ENCODE measurements around the gene CLMN.
A peak's percentile ranks its signal among the peaks of the same experiment; 100 is the strongest.

Gene CLMN

GRCh38 chr14:95319312-95320077, at the start of gene CLMN:
CLMN (minus strand) TSS chr14:95319908; CDS start chr14:95319792, 116 bp downstream.
- peak; percentile 65 for DNase-seq (ENCODE audit: low read depth, low spot score)

GRCh38 chr14:95365401-95365800, 45.7 kb upstream of the CLMN start:
- peak; percentile 17 for DNase-seq (ENCODE audit: low read depth, low spot score)

GRCh38 chr14:95364481-95365209, 44.9 kb upstream of the CLMN start:
- DNase-seq (ENCODE audit: low read depth, low spot score) = no peak

GRCh38 chr14:95363468-95363954, 43.8 kb upstream of the CLMN start:
- DNase-seq (ENCODE audit: low read depth, low spot score) = no peak

GRCh38 chr14:95362138-95362494, 42.4 kb upstream of the CLMN start:
- DNase-seq (ENCODE audit: low read depth, low spot score) = no peak

GRCh38 chr14:95361373-95362137, 41.8 kb upstream of the CLMN start:
- peak; percentile 29 for DNase-seq (ENCODE audit: low read depth, low spot score)

- no peak for DNase-seq (ENCODE audit: low read depth, low spot score)
These were observed 41.1 kb upstream of the CLMN start for GRCh38 chr14:95360828-95361227.

- DNase-seq (ENCODE audit: low read depth, low spot score) = peak; percentile 60
These were observed 40.5 kb upstream of the CLMN start for GRCh38 chr14:95359994-95360826.

- no peak for DNase-seq (ENCODE audit: low read depth, low spot score)
These were observed 36.6 kb upstream of the CLMN start for GRCh38 chr14:95356245-95356869.

GRCh38 chr14:95355422-95355821, 35.7 kb upstream of the CLMN start:
- DNase-seq (ENCODE audit: low read depth, low spot score) = no peak

- DNase-seq (ENCODE audit: low read depth, low spot score) = no peak
These were observed 35.1 kb upstream of the CLMN start for GRCh38 chr14:95354834-95355233.

GRCh38 chr14:95353664-95354063, 34.0 kb upstream of the CLMN start:
- no peak for DNase-seq (ENCODE audit: low read depth, low spot score)

GRCh38 chr14:95353007-95353406, 33.3 kb upstream of the CLMN start:
- no peak for DNase-seq (ENCODE audit: low read depth, low spot score)

- DNase-seq (ENCODE audit: low read depth, low spot score) = no peak
These were observed 32.8 kb upstream of the CLMN start for GRCh38 chr14:95352481-95352880.

- DNase-seq (ENCODE audit: low read depth, low spot score) = no peak
These were observed 29.5 kb upstream of the CLMN start for GRCh38 chr14:95349241-95349640.

- DNase-seq (ENCODE audit: low read depth, low spot score) = no peak
These were observed 28.8 kb upstream of the CLMN start for GRCh38 chr14:95348395-95349080.

- DNase-seq (ENCODE audit: low read depth, low spot score) = peak; percentile 53
These were observed 27.1 kb upstream of the CLMN start for GRCh38 chr14:95346820-95347219.

GRCh38 chr14:95346266-95346665, 26.6 kb upstream of the CLMN start:
- no peak for DNase-seq (ENCODE audit: low read depth, low spot score)

GRCh38 chr14:95345032-95345431, 25.3 kb upstream of the CLMN start:
- DNase-seq (ENCODE audit: low read depth, low spot score) = no peak

- DNase-seq (ENCODE audit: low read depth, low spot score) = no peak
These were observed 24.8 kb upstream of the CLMN start for GRCh38 chr14:95344536-95344935.
